GM12878 (cell line): Measurements from ENCODE around the gene ALOXE3. TPM values are rescaled to one million over a fixed set of nuclear protein-coding genes. Genes with fewer than 3 reads are reported as not detected.
A peak's percentile ranks its signal among the peaks of the same experiment; 100 is the strongest.

Experiments used
- ATAC-seq: fragments of 200-7000 bp; cut with Tn5 transposase; 3 replicates; pipeline ENCODE4 v1.9.1; 2020; ENCODE audit warnings: mild to moderate bottlenecking, moderate library complexity
- BruUV-seq: library from RNA; stranded (reverse); fragments of 400-500 nt; replicated peaks from 2 replicates; lab custom pipeline; 2021; lab: Mats Ljungman, UMichigan
- CTCF ChIA-PET: fragments of 300-600 bp; sonication (Branson Sonifier 250); formaldehyde crosslinking; extraction: SDS; loops from one replicate; lab custom pipeline; 2021; ENCODE audit warnings: inconsistent platforms; lab: Yijun Ruan, JAX
- POLR2A ChIA-PET: fragments of 350-600 bp; formaldehyde crosslinking; extraction: SDS; loops from one replicate; lab custom pipeline; 2021; ENCODE audit warnings: inconsistent platforms; lab: Charles Lee
- RAD21 ChIA-PET: fragments of 300-600 bp; sonication (Branson Sonifier 250); formaldehyde crosslinking; loops from one replicate; lab custom pipeline; 2023; ENCODE audit warnings: antibody characterized with exemption; ENCODE audit not compliant: unreplicated experiment; lab: Charles Lee
- SMC1A ChIA-PET: fragments of 300-600 bp; sonication (Branson Sonifier 250); formaldehyde crosslinking; loops from one replicate; lab custom pipeline; 2023; ENCODE audit not compliant: unreplicated experiment, uncharacterized antibody; lab: Charles Lee
- DNase-seq: peaks from one replicate; pipeline ENCODE4 v3.0.0-alpha.2; 2011; ENCODE audit warnings: low read depth, low spot score
- FAIRE-seq: peaks from 3 replicates; lab custom pipeline; 2011; peaks lifted over from hg19 to GRCh38; lab: Jason Lieb, UNC
- H2AFZ ChIP-seq: 2 replicates; pipeline ENCODE4 v1.6.0; 2011; ENCODE audit warnings: low read depth, low read length, control low read depth; ENCODE audit not compliant: control insufficient read depth
- H3K27ac ChIP-seq: 2 replicates; pipeline ENCODE4 v1.5.1; 2011; ENCODE audit warnings: control low read depth; ENCODE audit not compliant: control insufficient read depth, insufficient read depth
- H3K27me3 ChIP-seq, 2 experiments: replicated peaks in 1 of 2; 2 replicates each; pipeline versions ENCODE4 v1.6.0 to v1.6.1; 2011; ENCODE audit warnings: low read length in 1 of 2; ENCODE audit not compliant: control insufficient read depth in 2 of 2, insufficient read depth in 2 of 2
- H3K36me3 ChIP-seq, 2 experiments: 2 replicates each; pipeline ENCODE4 v1.5.1; 2011; ENCODE audit warnings: low read length in 1 of 2; ENCODE audit not compliant: control insufficient read depth in 2 of 2, insufficient read depth in 2 of 2
- H3K4me1 ChIP-seq: 2 replicates; pipeline ENCODE4 v1.6.1; 2011; ENCODE audit warnings: mild to moderate bottlenecking, low read length, moderate library complexity, mixed read lengths; ENCODE audit not compliant: control insufficient read depth, insufficient read depth
- H3K4me2 ChIP-seq: 2 replicates; pipeline ENCODE4 v1.6.0; 2011; ENCODE audit warnings: control low read depth; ENCODE audit not compliant: control insufficient read depth, insufficient read depth
- H3K4me3 ChIP-seq: fragments of 200-600 bp; sonication (generic); 2 replicates; pipeline ENCODE4 v1.5.1; 2016
- H3K79me2 ChIP-seq: 2 replicates; pipeline ENCODE4 v1.6.0; 2011; ENCODE audit warnings: low read length; ENCODE audit not compliant: control insufficient read depth, insufficient read depth
- H3K9ac ChIP-seq: 2 replicates; pipeline ENCODE4 v1.8.0; 2011; ENCODE audit warnings: low read length, control low read depth, mixed read lengths; ENCODE audit not compliant: control insufficient read depth, insufficient read depth
- H3K9me3 ChIP-seq: replicated peaks from 3 replicates; pipeline ENCODE4 v1.5.1; 2011; ENCODE audit warnings: mild to moderate bottlenecking, low read length; ENCODE audit not compliant: control insufficient read depth, insufficient read depth
- H4K20me1 ChIP-seq: 2 replicates; pipeline ENCODE4 v1.6.0; 2011; ENCODE audit not compliant: control insufficient read depth, insufficient read depth
- BMI1 ChIP-seq: fragments of 450-650 bp; IDR thresholded peaks from 2 replicates; pipeline ENCODE4 v1.6.1; 2016; ENCODE audit warnings: mild to moderate bottlenecking, moderate library complexity, borderline replicate concordance
- CHD4 ChIP-seq: fragments of 200-600 bp; sonication (generic); IDR thresholded peaks from 2 replicates; pipeline ENCODE4 v1.6.1; 2016; ENCODE audit warnings: mild to moderate bottlenecking
- DPF2 ChIP-seq: fragments of 450-650 bp; IDR thresholded peaks from 2 replicates; pipeline ENCODE4 v1.6.1; 2017; ENCODE audit warnings: mild to moderate bottlenecking
- FOS ChIP-seq: IDR thresholded peaks from 3 replicates; pipeline ENCODE4 v1.6.1; 2011; ENCODE audit warnings: borderline replicate concordance; ENCODE audit not compliant: insufficient read length; ENCODE audit errors: extremely low read depth
- GABPA ChIP-seq: IDR thresholded peaks from 2 replicates; pipeline ENCODE4 v1.6.1; 2014; ENCODE audit warnings: antibody characterized with exemption, low read depth, mild to moderate bottlenecking, inconsistent platforms
- LARP7 ChIP-seq: fragments of 450-650 bp; IDR thresholded peaks from 2 replicates; pipeline ENCODE4 v1.6.1; 2017; ENCODE audit warnings: mild to moderate bottlenecking
- MEF2A ChIP-seq: IDR thresholded peaks from 2 replicates; pipeline ENCODE4 v1.6.1; 2011; ENCODE audit warnings: low read depth, mild to moderate bottlenecking, low read length, moderate library complexity; ENCODE audit not compliant: insufficient read depth
- RAD21 ChIP-seq: IDR thresholded peaks from 2 replicates; pipeline ENCODE4 v1.6.1; 2011; ENCODE audit warnings: mild to moderate bottlenecking, low read depth, low read length, moderate library complexity; ENCODE audit not compliant: insufficient read depth
- SP1 ChIP-seq: IDR thresholded peaks from one replicate; pipeline ENCODE4 v1.6.1; 2011; ENCODE audit warnings: low read depth, low read length
- TARDBP ChIP-seq: IDR thresholded peaks from 2 replicates; pipeline ENCODE4 v1.6.1; 2016; ENCODE audit warnings: borderline replicate concordance
- WGBS: methylation state at CpG from one replicate; pipeline ENCODE4 v1.1.6; 2016; ENCODE audit warnings: low lambda C conversion rate; ENCODE audit not compliant: insufficient replicate concordance, insufficient coverage; ENCODE audit errors: missing lambda C conversion rate; 5-methylcytosine and 5-hydroxymethylcytosine counted together
- in situ Hi-C: fragments of 300-500 bp; cut with MboI; formaldehyde crosslinking; loops from 9 replicates; pipeline ENCODE4 v1.14.3; 2018; ENCODE audit warnings: mixed read lengths
- intact Hi-C: fragments of 100-400 bp; cut with micrococcal nuclease; formaldehyde crosslinking; loops from one replicate; pipeline ENCODE4 v1.14.2; 2022; ENCODE audit not compliant: unreplicated experiment
- polyA plus RNA-seq, 11 experiments: library from polyadenylated mRNA; depleted of rRNA in 4 of 11; unstranded in 6 of 11; stranded (reverse) in 5 of 11; fragments of >200 nt; fragmentation: Nextera tagmentation in 4 of 11; fragmentation: Illumina TruSeq in 1 of 11; extraction: Ambion mirVana in 4 of 11; extraction: Trizol in 1 of 11; gene quantifications; 1 replicate in 1 of 11; 2 replicates in 10 of 11; pipeline versions ENCODE4 v1.2.1 to v1.2.3, GENCODE V29; 2011 to 2016; ENCODE audit warnings: inconsistent platforms in 2 of 11, missing spikeins in 2 of 11, low read depth in 1 of 11
- total RNA-seq, 4 experiments: library from RNA; depleted of rRNA in 3 of 4; stranded (reverse); fragments of >200 nt in 3 of 4; fragmentation: Illumina TruSeq in 1 of 4; extraction: Trizol in 1 of 4; gene quantifications; 2 replicates each; pipeline versions ENCODE4 v1.2.1 to v1.2.3, GENCODE V29; 2013 to 2021
- TF ChIP-seq, protein P1 (sequence below): IDR thresholded peaks from 2 replicates; pipeline ENCODE4 v1.6.1; 2012; ENCODE audit warnings: low read depth, low read length, improper control_type of control experiment
- TF ChIP-seq, protein P2 (sequence below): fragments of 450-650 bp; IDR thresholded peaks from 2 replicates; pipeline ENCODE4 v1.6.1; 2017; ENCODE audit warnings: antibody characterized with exemption, mild to moderate bottlenecking, moderate library complexity

Gene ALOXE3
- total and polyA plus RNA-seq, 10 of the 15 experiments (the other 5 are each of a cell fraction or from before 2014, with no cell fraction given): 0.04 TPM; not detected in 9

DNA sequence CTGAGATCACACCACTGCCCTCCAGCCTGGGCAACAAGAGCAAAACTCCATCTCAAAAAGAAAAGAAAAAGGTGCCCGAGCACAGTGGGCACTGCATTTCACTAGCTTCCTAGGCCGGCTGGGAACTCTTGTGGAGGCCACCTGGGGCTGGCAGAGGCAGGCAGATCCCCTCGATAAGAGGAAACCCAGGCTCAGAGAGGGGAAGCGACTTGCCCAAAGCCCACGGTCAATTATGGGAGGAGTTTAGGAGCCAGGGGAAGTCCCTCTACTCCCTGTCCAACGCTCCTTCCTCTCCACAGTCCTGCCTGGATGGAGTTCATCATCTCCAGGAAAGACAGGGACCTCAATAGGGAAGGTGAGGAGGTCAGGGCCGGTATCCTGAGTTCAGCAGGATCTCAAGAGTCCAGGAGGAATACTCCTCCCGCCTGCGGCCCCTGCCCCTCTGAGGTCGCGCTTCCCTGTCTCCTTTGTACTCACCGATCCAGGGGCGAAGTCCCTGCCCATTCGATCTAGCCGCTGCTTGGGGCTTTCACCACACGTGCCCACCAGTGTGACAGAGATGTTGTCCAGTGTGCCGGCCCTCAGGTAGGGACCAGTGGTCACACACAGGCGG is 841 bp downstream of the ALOXE3 start:
- intact Hi-C loops: loop anchor here (5.0 kb wide), 1 partner anchor 55 kb away; no protein-coding TSS in a partner anchor
- POLR2A ChIA-PET: interaction anchor here (0.5 to 0.6 kb wide), 2 partner anchors 41 to 43 kb away, joined by 4 to 6 read pairs; no protein-coding TSS in a partner anchor
- no TSS peak for BruUV-seq

DNA sequence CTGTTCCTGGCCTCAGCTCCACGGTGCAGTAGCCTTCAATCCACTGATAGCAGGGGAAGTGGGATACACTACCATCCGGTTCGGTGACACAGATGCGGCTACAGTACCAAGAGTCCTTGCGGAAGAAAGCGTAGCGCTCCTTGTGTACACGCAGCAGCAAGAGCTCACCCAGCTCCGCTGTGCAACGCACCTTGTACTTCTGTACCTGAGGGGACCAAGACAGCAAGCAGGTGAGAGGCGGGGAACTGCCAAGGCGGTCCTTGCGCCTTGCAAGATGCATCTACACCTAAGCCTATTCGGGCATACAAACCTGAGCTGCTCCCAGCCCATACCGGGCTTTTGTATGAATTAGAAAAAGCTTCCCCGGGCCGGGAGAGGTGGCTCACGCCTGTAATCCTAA is 1.5 kb downstream of the ALOXE3 start:
- Histone ChIP-seq H3K36me3 (no peaks in the 10 kb centered on the region), H3K9ac (no peak overlapping the region), H3K4me3 (no peak overlapping the region), H3K4me2 (no peak overlapping the region), H3K4me1 (peaks cover 11% of the 10 kb centered on the region), H3K27me3 (peaks cover 0 to 2% of the 10 kb centered on the region in 2 experiments; a peak in 3 of 4 replicates), H2AFZ (no peak overlapping the region), H3K27ac (no peak overlapping the region), H3K79me2 (no peaks in the 10 kb centered on the region), H3K9me3 (no peaks in the 10 kb centered on the region), H4K20me1 (no peaks in the 10 kb centered on the region)
- intact Hi-C loops: loop anchor here (5.0 kb wide), 1 partner anchor 54 kb away; no protein-coding TSS in a partner anchor
- ChIA-PET POLR2A (interaction anchor here (0.6 kb wide), 1 partner anchor 42 kb away, joined by 6 read pairs; no protein-coding TSS in a partner anchor), RAD21 (interaction anchor here (0.6 to 0.9 kb wide), 2 partner anchors 12 to 50 kb away, joined by 3 read pairs; no protein-coding TSS in a partner anchor), CTCF (interaction anchor here (1.1 to 7.4 kb wide), 6 partner anchors 9 to 106 kb away, joined by 3 to 116 read pairs (median 70); no protein-coding TSS in a partner anchor), SMC1A (interaction anchor here (1.1 to 3.7 kb wide), 3 partner anchors 10 to 56 kb away, joined by 3 to 28 read pairs (median 6); no protein-coding TSS in a partner anchor)
- no peak for DNase-seq
- no peak for ATAC-seq
- FAIRE-seq: no peak
- in situ Hi-C loops: loop anchor here (5.0 kb wide), 1 partner anchor 181 kb away; the partner anchor contains the start of gene SLC25A35
- BruUV-seq: no TSS peak
- 42% methylated on average over 18 of the region's 18 CpGs for WGBS
- TF ChIP-seq TARDBP (no peak), DPF2 (no peak), LARP7 (no peak), MEF2A (no peak), FOS (no peak), BMI1 (no peak), RAD21 (no peak), GABPA (no peak), SP1 (no peak)
- TF ChIP-seq, protein P1, sequence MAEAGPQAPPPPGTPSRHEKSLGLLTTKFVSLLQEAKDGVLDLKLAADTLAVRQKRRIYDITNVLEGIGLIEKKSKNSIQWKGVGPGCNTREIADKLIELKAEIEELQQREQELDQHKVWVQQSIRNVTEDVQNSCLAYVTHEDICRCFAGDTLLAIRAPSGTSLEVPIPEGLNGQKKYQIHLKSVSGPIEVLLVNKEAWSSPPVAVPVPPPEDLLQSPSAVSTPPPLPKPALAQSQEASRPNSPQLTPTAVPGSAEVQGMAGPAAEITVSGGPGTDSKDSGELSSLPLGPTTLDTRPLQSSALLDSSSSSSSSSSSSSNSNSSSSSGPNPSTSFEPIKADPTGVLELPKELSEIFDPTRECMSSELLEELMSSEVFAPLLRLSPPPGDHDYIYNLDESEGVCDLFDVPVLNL: no peak
- TF ChIP-seq, protein P2, sequence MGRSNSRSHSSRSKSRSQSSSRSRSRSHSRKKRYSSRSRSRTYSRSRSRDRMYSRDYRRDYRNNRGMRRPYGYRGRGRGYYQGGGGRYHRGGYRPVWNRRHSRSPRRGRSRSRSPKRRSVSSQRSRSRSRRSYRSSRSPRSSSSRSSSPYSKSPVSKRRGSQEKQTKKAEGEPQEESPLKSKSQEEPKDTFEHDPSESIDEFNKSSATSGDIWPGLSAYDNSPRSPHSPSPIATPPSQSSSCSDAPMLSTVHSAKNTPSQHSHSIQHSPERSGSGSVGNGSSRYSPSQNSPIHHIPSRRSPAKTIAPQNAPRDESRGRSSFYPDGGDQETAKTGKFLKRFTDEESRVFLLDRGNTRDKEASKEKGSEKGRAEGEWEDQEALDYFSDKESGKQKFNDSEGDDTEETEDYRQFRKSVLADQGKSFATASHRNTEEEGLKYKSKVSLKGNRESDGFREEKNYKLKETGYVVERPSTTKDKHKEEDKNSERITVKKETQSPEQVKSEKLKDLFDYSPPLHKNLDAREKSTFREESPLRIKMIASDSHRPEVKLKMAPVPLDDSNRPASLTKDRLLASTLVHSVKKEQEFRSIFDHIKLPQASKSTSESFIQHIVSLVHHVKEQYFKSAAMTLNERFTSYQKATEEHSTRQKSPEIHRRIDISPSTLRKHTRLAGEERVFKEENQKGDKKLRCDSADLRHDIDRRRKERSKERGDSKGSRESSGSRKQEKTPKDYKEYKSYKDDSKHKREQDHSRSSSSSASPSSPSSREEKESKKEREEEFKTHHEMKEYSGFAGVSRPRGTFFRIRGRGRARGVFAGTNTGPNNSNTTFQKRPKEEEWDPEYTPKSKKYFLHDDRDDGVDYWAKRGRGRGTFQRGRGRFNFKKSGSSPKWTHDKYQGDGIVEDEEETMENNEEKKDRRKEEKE: no peak

More for the DNA sequence above, 841 bp downstream of the ALOXE3 start:
- no peak overlapping the region for H2AFZ ChIP-seq
- 14% methylated on average over 18 of the region's 18 CpGs for WGBS
- ATAC-seq (no peak), FAIRE-seq (no peak), DNase-seq (no peak)
- H4K20me1 ChIP-seq: no peaks in the 10 kb centered on the region
- no peaks in the 10 kb centered on the region for H3K79me2 ChIP-seq
- no peaks in the 10 kb centered on the region for H3K9me3 ChIP-seq
- CTCF ChIA-PET: interaction anchor here (1.1 to 7.4 kb wide), 9 partner anchors 7 to 105 kb away, joined by 3 to 116 read pairs (median 35); no protein-coding TSS in a partner anchor
- TF ChIP-seq LARP7: 0 out of 2 replicates have a peak, but pooled peaks have one; percentile 16
- no peak for TF ChIP-seq CHD4
- H3K4me1 ChIP-seq: peaks cover 13% of the 10 kb centered on the region
- no peak overlapping the region for H3K9ac ChIP-seq
- SMC1A ChIA-PET: interaction anchor here (1.3 to 3.7 kb wide), 2 partner anchors 17 to 57 kb away, joined by 3 to 28 read pairs; no protein-coding TSS in a partner anchor
- RAD21 ChIA-PET: interaction anchor here (0.6 to 3.3 kb wide), 4 partner anchors 12 to 129 kb away, joined by 3 to 40 read pairs (median 3); no protein-coding TSS in a partner anchor
- in situ Hi-C loops: loop anchor here (5.0 kb wide), 1 partner anchor 180 kb away; the partner anchor contains the start of gene SLC25A35
- no peaks in the 10 kb centered on the region for H3K36me3 ChIP-seq
- H3K4me3 ChIP-seq: peak overlapping the region; percentile 86; the same call in 1 of the 2 replicates
- H3K27ac ChIP-seq: no peak overlapping the region
- peak overlapping the region; percentile 67; the same call in 1 of the 2 replicates for H3K4me2 ChIP-seq
- H3K27me3 ChIP-seq: peaks cover 0 to 2% of the 10 kb centered on the region in 2 experiments; a peak in 3 of 4 replicates
